HCT116 (cell line): Measurements from ENCODE around the gene RHOBTB1. TPM values are rescaled to one million over a fixed set of nuclear protein-coding genes. Genes with fewer than 3 reads are reported as not detected.

ENCODE experiments used
- ATAC-seq: fragments of 200-7000 bp; cut with Tn5 transposase; 2 replicates; pipeline ENCODE4 v1.9.1; 2020; ENCODE audit warnings: mild to moderate bottlenecking, moderate library complexity
- BruUV-seq: library from RNA; stranded (reverse); fragments of 400-500 nt; replicated peaks from 2 replicates; lab custom pipeline; 2021; lab: Mats Ljungman, UMichigan
- CTCF ChIA-PET: fragments of 300-600 bp; sonication (Branson Sonifier 250); formaldehyde crosslinking; loops from one replicate; lab custom pipeline; 2021; ENCODE audit warnings: antibody characterized with exemption; lab: Charles Lee
- POLR2A ChIA-PET: fragments of 300-600, 350-600 bp; sonication (Branson Sonifier 250); formaldehyde crosslinking; loops from one replicate; lab custom pipeline; 2021; ENCODE audit warnings: antibody characterized with exemption; lab: Charles Lee
- RAD21 ChIA-PET, 2 experiments: fragments of 300-600 bp; sonication (Branson Sonifier 250); formaldehyde crosslinking; loops; one replicate each; lab custom pipeline; 2023; ENCODE audit warnings: low total read pairs in 2 of 2; ENCODE audit not compliant: uncharacterized antibody in 2 of 2, unreplicated experiment in 2 of 2, low non-redundant PET in 1 of 2; lab: Charles Lee
- DNase-seq: peaks from one replicate; pipeline ENCODE4 v3.0.0-alpha.2; 2010; ENCODE audit warnings: low read depth, low spot score
- H2AFZ ChIP-seq: fragments of 200-600 bp; shearing (Covaris generic), sonication (generic); 2 replicates; pipeline ENCODE4 v1.6.1; 2017; ENCODE audit warnings: low read depth, mixed run types, mixed read lengths, antibody characterized with exemption, low read length; ENCODE audit not compliant: poor library complexity, severe bottlenecking
- H3K27ac ChIP-seq: 2 replicates; pipeline ENCODE4 v1.5.1; 2012; ENCODE audit warnings: low read depth, low read length
- H3K27me3 ChIP-seq: fragments of 200-600 bp; sonication (generic); 2 replicates; pipeline ENCODE4 v1.6.1; 2016; ENCODE audit warnings: mixed run types, low read length, mixed read lengths; ENCODE audit not compliant: insufficient read depth
- H3K36me3 ChIP-seq, 2 experiments: fragments of 200-500 bp in 1 of 2; fragments of 200-600 bp in 1 of 2; sonication (Bioruptor generic) in 1 of 2; sonication (generic) in 1 of 2; 2 replicates each; pipeline versions ENCODE4 v1.5.1 to v1.6.1; 2014 to 2016; ENCODE audit warnings: low read length in 2 of 2, inconsistent platforms in 1 of 2, mixed read lengths in 1 of 2, mixed run types in 1 of 2; ENCODE audit not compliant: insufficient read depth in 2 of 2, control insufficient read depth in 1 of 2
- H3K4me1 ChIP-seq, 2 experiments: fragments of 200-600 bp in 1 of 2; sonication (generic) in 1 of 2; 2 replicates each; pipeline versions ENCODE4 v1.5.1 to v1.6.1; 2012 to 2017; ENCODE audit warnings: low read length in 2 of 2, inconsistent platforms in 1 of 2, mild to moderate bottlenecking in 1 of 2, mixed read lengths in 1 of 2, mixed run types in 1 of 2, moderate library complexity in 1 of 2; ENCODE audit not compliant: insufficient read depth in 2 of 2, control insufficient read depth in 1 of 2
- H3K4me2 ChIP-seq: fragments of 200-600 bp; sonication (generic); 2 replicates; pipeline ENCODE4 v1.6.1; 2017; ENCODE audit warnings: mixed run types, low read length, mixed read lengths
- H3K4me3 ChIP-seq, 2 experiments: fragments of 200-600 bp in 1 of 2; sonication (generic) in 1 of 2; replicated peaks in 1 of 2; 2 replicates each; pipeline ENCODE4 v1.5.1; 2011 to 2016; ENCODE audit warnings: low read length in 2 of 2, control low read depth in 1 of 2, low read depth in 1 of 2, mild to moderate bottlenecking in 1 of 2, mixed read lengths in 1 of 2, mixed run types in 1 of 2
- H3K79me2 ChIP-seq: fragments of 200-600 bp; sonication (generic); 2 replicates; pipeline ENCODE4 v1.6.1; 2017; ENCODE audit warnings: mild to moderate bottlenecking, mixed run types, low read length, moderate library complexity, mixed read lengths; ENCODE audit not compliant: insufficient read depth
- H3K9ac ChIP-seq: fragments of 200-600 bp; sonication (generic); 2 replicates; pipeline ENCODE4 v1.6.1; 2016; ENCODE audit warnings: low read length, mixed read lengths
- H3K9me2 ChIP-seq: fragments of 200-600 bp; sonication (generic), shearing (Covaris generic); 2 replicates; pipeline ENCODE4 v1.6.1; 2017; ENCODE audit warnings: mixed run types, mild to moderate bottlenecking, moderate library complexity; ENCODE audit not compliant: insufficient read depth
- H3K9me3 ChIP-seq, 2 experiments: fragments of 200-500 bp in 1 of 2; fragments of 200-600 bp in 1 of 2; sonication (Bioruptor generic) in 1 of 2; sonication (generic) in 1 of 2; 2 replicates each; pipeline ENCODE4 v1.6.1; 2014 to 2017; ENCODE audit warnings: low read length in 2 of 2, mixed read lengths in 2 of 2, inconsistent platforms in 1 of 2, low read depth in 1 of 2, mild to moderate bottlenecking in 1 of 2, mixed run types in 1 of 2, moderate library complexity in 1 of 2; ENCODE audit not compliant: control insufficient read depth in 1 of 2, insufficient read depth in 1 of 2
- H4K20me1 ChIP-seq: fragments of 200-600 bp; sonication (generic), shearing (Covaris generic); 2 replicates; pipeline ENCODE4 v1.6.1; 2017; ENCODE audit warnings: mixed run types, mild to moderate bottlenecking, moderate library complexity; ENCODE audit not compliant: insufficient read depth
- CBX3 ChIP-seq: IDR thresholded peaks from 2 replicates; pipeline ENCODE4 v1.6.1; 2012; ENCODE audit warnings: low read depth
- CEBPB ChIP-seq: IDR thresholded peaks from 2 replicates; pipeline ENCODE4 v1.6.1; 2012; ENCODE audit warnings: low read depth
- EZH2 ChIP-seq: fragments of 200-600 bp; sonication (generic); IDR thresholded peaks from 2 replicates; pipeline ENCODE4 v1.6.1; 2017; ENCODE audit warnings: antibody characterized with exemption, mixed run types
- EZH2phosphoT487 ChIP-seq: fragments of 200-600 bp; IDR thresholded peaks from 2 replicates; pipeline ENCODE4 v1.6.1; 2018; ENCODE audit warnings: antibody characterized with exemption, borderline replicate concordance
- FOSL1 ChIP-seq: IDR thresholded peaks from 2 replicates; pipeline ENCODE4 v1.6.1; 2012; ENCODE audit warnings: low read depth
- POLR2A ChIP-seq: IDR thresholded peaks from 2 replicates; pipeline ENCODE4 v1.7.0; 2011; ENCODE audit warnings: borderline replicate concordance; ENCODE audit not compliant: insufficient read depth, insufficient read length; ENCODE audit errors: extremely low read depth
- POLR2AphosphoS5 ChIP-seq: IDR thresholded peaks from 2 replicates; pipeline ENCODE4 v1.6.1; 2011; ENCODE audit warnings: mild to moderate bottlenecking, low read depth, low read length, moderate library complexity
- SIN3A ChIP-seq: IDR thresholded peaks from 2 replicates; pipeline ENCODE4 v1.6.1; 2012; ENCODE audit warnings: low read depth
- TCF7L2 ChIP-seq: IDR thresholded peaks from 2 replicates; pipeline ENCODE4 v1.7.0; 2011; ENCODE audit warnings: borderline replicate concordance, inconsistent platforms; ENCODE audit not compliant: insufficient read depth, insufficient read length; ENCODE audit errors: extremely low read depth
- YY1 ChIP-seq: IDR thresholded peaks from 2 replicates; pipeline ENCODE4 v1.6.1; 2011; ENCODE audit warnings: low read length, low read depth, moderate library complexity, mild to moderate bottlenecking; ENCODE audit not compliant: insufficient replicate concordance; ENCODE audit errors: extremely low read depth
- ZFX ChIP-seq: fragments of 450-650 bp; IDR thresholded peaks from 2 replicates; pipeline ENCODE4 v1.6.1; 2017
- intact Hi-C: fragments of 100-400 bp; cut with micrococcal nuclease; formaldehyde crosslinking; loops from 2 replicates; pipeline ENCODE4 v1.10.0; 2022
- total RNA-seq: library from RNA; stranded (reverse); gene quantifications from one replicate; pipeline ENCODE4 v1.2.1, GENCODE V29; 2021; ENCODE audit not compliant: unreplicated experiment
- TF ChIP-seq, protein P1 (sequence below), 3 experiments: fragments of 200-600 bp in 1 of 3; sonication (generic) in 1 of 3; IDR thresholded peaks in 2 of 3; conservative IDR thresholded peaks in 1 of 3; 2 replicates each; pipeline ENCODE4 v1.5.1; 2012 to 2017; ENCODE audit warnings: low read depth in 2 of 3, low read length in 2 of 3, antibody characterized with exemption in 1 of 3, borderline replicate concordance in 1 of 3, control low read depth in 1 of 3, mild to moderate bottlenecking in 1 of 3, mixed read lengths in 1 of 3, mixed run types in 1 of 3, moderate library complexity in 1 of 3; ENCODE audit not compliant: insufficient read depth in 1 of 3
- TF ChIP-seq, protein P2 (sequence below): IDR thresholded peaks from 2 replicates; pipeline ENCODE4 v1.6.1; 2012
- TF ChIP-seq, protein P3 (sequence below): IDR thresholded peaks from 2 replicates; pipeline ENCODE4 v1.6.1; 2012

RHOBTB1 gene
- total RNA-seq, 1 experiment from 2014 or later: 1.6 TPM

DNA sequence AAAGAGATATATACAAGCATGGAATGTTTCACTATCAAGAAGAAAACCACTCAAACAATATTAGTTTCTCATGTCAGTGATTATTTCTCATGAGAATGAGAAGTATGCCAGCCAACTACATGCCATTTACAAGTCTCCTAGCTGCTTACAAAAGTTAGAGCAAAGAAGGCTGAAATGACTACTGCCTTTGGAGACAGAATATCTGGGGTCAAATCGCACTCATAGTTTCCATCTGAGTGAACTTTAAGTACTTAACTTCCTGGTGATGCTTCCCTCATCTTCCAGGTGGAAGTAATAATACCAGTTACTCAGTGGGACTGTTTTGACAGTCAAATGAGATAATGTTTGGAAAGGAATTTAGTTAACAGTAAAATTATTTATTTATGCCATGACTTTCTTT lies 42.0 kb upstream of the RHOBTB1 start:
- intact Hi-C loops: no loop called here
- ChIA-PET POLR2A (no interaction called here), CTCF (no interaction called here), RAD21 (no interaction called here)
- no peaks in the 10 kb centered on the region for H4K20me1 ChIP-seq
- no peaks in the 10 kb centered on the region for H3K9me3 ChIP-seq
- H3K4me1 ChIP-seq: no peaks in the 10 kb centered on the region
- H3K36me3 ChIP-seq: no peaks in the 10 kb centered on the region
- H3K79me2 ChIP-seq: no peaks in the 10 kb centered on the region
- H3K27ac ChIP-seq: no peak overlapping the region
- no peak for DNase-seq
- H3K27me3 ChIP-seq: no peaks in the 10 kb centered on the region
- no peak overlapping the region for H2AFZ ChIP-seq
- ATAC-seq: no peak
- TF ChIP-seq, protein P1, sequence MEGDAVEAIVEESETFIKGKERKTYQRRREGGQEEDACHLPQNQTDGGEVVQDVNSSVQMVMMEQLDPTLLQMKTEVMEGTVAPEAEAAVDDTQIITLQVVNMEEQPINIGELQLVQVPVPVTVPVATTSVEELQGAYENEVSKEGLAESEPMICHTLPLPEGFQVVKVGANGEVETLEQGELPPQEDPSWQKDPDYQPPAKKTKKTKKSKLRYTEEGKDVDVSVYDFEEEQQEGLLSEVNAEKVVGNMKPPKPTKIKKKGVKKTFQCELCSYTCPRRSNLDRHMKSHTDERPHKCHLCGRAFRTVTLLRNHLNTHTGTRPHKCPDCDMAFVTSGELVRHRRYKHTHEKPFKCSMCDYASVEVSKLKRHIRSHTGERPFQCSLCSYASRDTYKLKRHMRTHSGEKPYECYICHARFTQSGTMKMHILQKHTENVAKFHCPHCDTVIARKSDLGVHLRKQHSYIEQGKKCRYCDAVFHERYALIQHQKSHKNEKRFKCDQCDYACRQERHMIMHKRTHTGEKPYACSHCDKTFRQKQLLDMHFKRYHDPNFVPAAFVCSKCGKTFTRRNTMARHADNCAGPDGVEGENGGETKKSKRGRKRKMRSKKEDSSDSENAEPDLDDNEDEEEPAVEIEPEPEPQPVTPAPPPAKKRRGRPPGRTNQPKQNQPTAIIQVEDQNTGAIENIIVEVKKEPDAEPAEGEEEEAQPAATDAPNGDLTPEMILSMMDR (IDR thresholded peaks at IDR 0.05 in 2 of 3, conservative IDR thresholded peaks at IDR 0.05 in 1 of 3; ENCODE audit: borderline replicate concordance in 1 of 3, insufficient read depth in 1 of 3, low read depth in 2 of 3, low read length in 2 of 3): no peak
- TF ChIP-seq YY1: no peak
- TF ChIP-seq ZFX: no peak
- no peak for TF ChIP-seq CEBPB
- no peak for TF ChIP-seq FOSL1
- H3K4me2 ChIP-seq: no peak overlapping the region
- no peak overlapping the region for H3K9ac ChIP-seq
- H3K4me3 ChIP-seq: no peak overlapping the region
- BruUV-seq: no TSS peak
- H3K9me2 ChIP-seq: no peaks in the 10 kb centered on the region

DNA sequence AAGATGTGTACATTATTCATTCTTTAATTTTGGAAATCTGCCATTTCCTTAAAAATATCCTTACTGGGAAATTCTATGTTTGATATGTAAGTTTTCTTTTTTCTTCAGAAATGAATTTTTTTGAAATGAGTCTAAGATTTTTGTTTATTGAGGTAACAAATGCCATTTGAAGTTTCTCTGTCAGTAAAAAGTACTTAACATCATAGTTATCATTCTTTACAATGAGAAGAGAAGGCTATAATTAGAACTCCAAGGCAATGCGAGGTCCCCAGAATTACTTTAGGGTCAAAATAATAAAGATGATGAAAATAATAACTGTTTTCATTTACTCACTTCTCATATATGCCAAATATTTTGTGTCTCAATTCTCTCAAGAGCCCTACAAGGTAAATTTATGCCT lies 37.0 kb upstream of the RHOBTB1 start:
- BruUV-seq: no TSS peak
- Histone ChIP-seq H3K9me2 (no peaks in the 10 kb centered on the region), H3K36me3 (no peaks in the 10 kb centered on the region), H2AFZ (no peak overlapping the region), H3K4me3 (no peak overlapping the region), H3K79me2 (no peaks in the 10 kb centered on the region), H3K27ac (no peak overlapping the region), H3K9me3 (no peaks in the 10 kb centered on the region), H3K4me2 (no peak overlapping the region), H3K4me1 (peaks cover 12 to 19% of the 10 kb centered on the region in 2 experiments), H3K27me3 (no peaks in the 10 kb centered on the region), H4K20me1 (no peaks in the 10 kb centered on the region), H3K9ac (no peak overlapping the region)
- intact Hi-C loops: no loop called here
- RAD21 ChIA-PET: no interaction called here
- ATAC-seq (no peak), DNase-seq (no peak)
- POLR2A ChIA-PET: no interaction called here
- TF ChIP-seq POLR2A: no peak
- no peak for TF ChIP-seq TCF7L2
- no peak for TF ChIP-seq EZH2
- TF ChIP-seq, protein P1 (IDR thresholded peaks at IDR 0.05 in 2 of 3, conservative IDR thresholded peaks at IDR 0.05 in 1 of 3; ENCODE audit: borderline replicate concordance in 1 of 3, insufficient read depth in 1 of 3, low read depth in 2 of 3, low read length in 2 of 3): no peak
- no peak for TF ChIP-seq CBX3
- TF ChIP-seq EZH2phosphoT487: no peak
- TF ChIP-seq, protein P2, sequence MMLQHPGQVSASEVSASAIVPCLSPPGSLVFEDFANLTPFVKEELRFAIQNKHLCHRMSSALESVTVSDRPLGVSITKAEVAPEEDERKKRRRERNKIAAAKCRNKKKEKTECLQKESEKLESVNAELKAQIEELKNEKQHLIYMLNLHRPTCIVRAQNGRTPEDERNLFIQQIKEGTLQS: no peak
- TF ChIP-seq SIN3A: no peak
- no peak for TF ChIP-seq POLR2AphosphoS5
- TF ChIP-seq, protein P3, sequence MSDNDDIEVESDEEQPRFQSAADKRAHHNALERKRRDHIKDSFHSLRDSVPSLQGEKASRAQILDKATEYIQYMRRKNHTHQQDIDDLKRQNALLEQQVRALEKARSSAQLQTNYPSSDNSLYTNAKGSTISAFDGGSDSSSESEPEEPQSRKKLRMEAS: no peak
- no peak for TF ChIP-seq CEBPB
- CTCF ChIA-PET: no interaction called here
